Stimulated activated CD4-positive, alpha-beta T cell treated with anti-CD3 and anti-CD28 coated beads, TNF-alpha, amount 100 ng/mL, for 48 hours (primary cell): Measurements from ENCODE around the gene DCLK2.

Source experiments
- DNase-seq, 3 donors: peaks; one replicate each; pipeline ENCODE4 v3.0.0-alpha.2; 2020; ENCODE audit warnings: low read depth in 3 of 3

DCLK2 gene

GRCh38 chr4:150240011-150240410, 161.8 kb downstream of the DCLK2 start:
- DNase-seq = no peak

- no peak for DNase-seq
Observed at GRCh38 chr4:150242820-150243458, 164.7 kb downstream of the DCLK2 start.

GRCh38 chr4:150243932-150244331, 165.7 kb downstream of the DCLK2 start:
- no peak for DNase-seq

GRCh38 chr4:150244600-150244999, 166.4 kb downstream of the DCLK2 start:
- DNase-seq = no peak

GRCh38 chr4:150247184-150247583, 168.9 kb downstream of the DCLK2 start:
- no peak for DNase-seq

GRCh38 chr4:150248181-150248580, 169.9 kb downstream of the DCLK2 start:
- DNase-seq = no peak

- no peak for DNase-seq
Observed at GRCh38 chr4:150250293-150250997, 172.2 kb downstream of the DCLK2 start.

- no peak for DNase-seq
Observed at GRCh38 chr4:150250998-150251651, 172.9 kb downstream of the DCLK2 start.

- DNase-seq = no peak
Observed at GRCh38 chr4:150251752-150252190, 173.5 kb downstream of the DCLK2 start.

GRCh38 chr4:150252306-150252705, 174.1 kb downstream of the DCLK2 start:
- DNase-seq = no peak

- no peak for DNase-seq
Observed at GRCh38 chr4:150252741-150253140, 174.5 kb downstream of the DCLK2 start.

GRCh38 chr4:150253416-150253815, 175.2 kb downstream of the DCLK2 start:
- no peak for DNase-seq

GRCh38 chr4:150253965-150254630, 175.9 kb downstream of the DCLK2 start:
- DNase-seq = no peak

- no peak for DNase-seq
Observed at GRCh38 chr4:150255610-150256224, 177.5 kb downstream of the DCLK2 start.

- no peak for DNase-seq
Observed at GRCh38 chr4:150256225-150256620, 178.0 kb downstream of the DCLK2 start.

- no peak for DNase-seq
Observed at GRCh38 chr4:150256841-150257730, 178.8 kb downstream of the DCLK2 start.

GRCh38 chr4:150258569-150258968, 180.3 kb downstream of the DCLK2 start:
- DNase-seq = no peak

GRCh38 chr4:150259861-150260567, 181.8 kb downstream of the DCLK2 start:
- DNase-seq = no peak

- no peak for DNase-seq
Observed at GRCh38 chr4:150261571-150261970, 183.3 kb downstream of the DCLK2 start.

- DNase-seq = no peak
Observed at GRCh38 chr4:150262611-150263010, 184.4 kb downstream of the DCLK2 start.
